ENCODE measurements around the gene KLHL26. TPM values are rescaled to one million over a fixed set of nuclear protein-coding genes. Genes with fewer than 3 reads are reported as not detected.
A peak's percentile ranks its signal among the peaks of the same experiment; 100 is the strongest.

Gene KLHL26
- total and polyA plus RNA-seq, 2 donors from 2014 or later, result 5.6 to 16.1 TPM

DNA sequence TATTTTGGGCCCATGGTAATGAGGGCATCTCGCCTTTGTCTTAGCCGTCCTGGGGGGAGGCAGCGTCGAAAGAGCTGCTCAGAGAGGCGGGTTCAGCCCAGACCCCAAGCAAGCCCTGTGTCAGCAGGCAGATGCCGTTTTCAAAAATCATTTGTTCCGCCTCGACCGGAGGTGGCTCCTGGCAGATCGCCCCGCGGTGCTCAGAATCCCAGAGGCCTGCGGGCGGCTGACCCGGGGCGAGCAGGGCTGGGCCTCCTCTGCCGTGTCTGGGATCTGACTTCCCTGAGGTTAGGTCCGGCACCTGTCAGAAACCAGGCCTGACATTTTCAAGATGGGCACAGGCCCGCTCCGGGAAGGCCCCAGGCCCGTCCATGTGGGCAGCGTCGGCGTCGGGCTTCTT lies 82.7 kb downstream of the KLHL26 start:
- Histone ChIP-seq H3K36me3 (ENCODE audit: control insufficient read depth in 2 of 3, insufficient read depth in 3 of 3, low read length in 3 of 3) (no peaks in the 10 kb centered on the region), H3K4me3 (ENCODE audit: low read length in 3 of 3) (no peak overlapping the region), H3K27ac (ENCODE audit: low read depth in 2 of 2, low read length in 2 of 2) (no peak overlapping the region), H3K9me3 (ENCODE audit: control insufficient read depth in 2 of 3, insufficient read depth in 1 of 3, low read length in 3 of 3) (no peaks in the 10 kb centered on the region), H3K4me1 (ENCODE audit: control insufficient read depth in 2 of 3, insufficient read depth in 2 of 3, low read depth in 1 of 3, low read length in 3 of 3) (no peaks in the 10 kb centered on the region), H3K9ac (ENCODE audit: low read length in 3 of 3) (no peak overlapping the region), H3K27me3 (ENCODE audit: control insufficient read depth, insufficient read depth, low read length) (no peaks in the 10 kb centered on the region)
- TF ChIP-seq, protein P1, sequence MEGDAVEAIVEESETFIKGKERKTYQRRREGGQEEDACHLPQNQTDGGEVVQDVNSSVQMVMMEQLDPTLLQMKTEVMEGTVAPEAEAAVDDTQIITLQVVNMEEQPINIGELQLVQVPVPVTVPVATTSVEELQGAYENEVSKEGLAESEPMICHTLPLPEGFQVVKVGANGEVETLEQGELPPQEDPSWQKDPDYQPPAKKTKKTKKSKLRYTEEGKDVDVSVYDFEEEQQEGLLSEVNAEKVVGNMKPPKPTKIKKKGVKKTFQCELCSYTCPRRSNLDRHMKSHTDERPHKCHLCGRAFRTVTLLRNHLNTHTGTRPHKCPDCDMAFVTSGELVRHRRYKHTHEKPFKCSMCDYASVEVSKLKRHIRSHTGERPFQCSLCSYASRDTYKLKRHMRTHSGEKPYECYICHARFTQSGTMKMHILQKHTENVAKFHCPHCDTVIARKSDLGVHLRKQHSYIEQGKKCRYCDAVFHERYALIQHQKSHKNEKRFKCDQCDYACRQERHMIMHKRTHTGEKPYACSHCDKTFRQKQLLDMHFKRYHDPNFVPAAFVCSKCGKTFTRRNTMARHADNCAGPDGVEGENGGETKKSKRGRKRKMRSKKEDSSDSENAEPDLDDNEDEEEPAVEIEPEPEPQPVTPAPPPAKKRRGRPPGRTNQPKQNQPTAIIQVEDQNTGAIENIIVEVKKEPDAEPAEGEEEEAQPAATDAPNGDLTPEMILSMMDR (IDR thresholded peaks at IDR 0.05; ENCODE audit: borderline replicate concordance, extremely low read depth, insufficient read depth), result no peak
- FAIRE-seq, result no peak
- peak in 1 of 5 donors; percentile 51 for DNase-seq
- intact Hi-C loops (cut with DNase I), result no loop called here

Other genes starting within 250 kb of the KLHL26 start
- gene LRRC25, start 239.4 kb upstream of the KLHL26 start, total RNA-seq, result 13.1 TPM
- gene LRRC25, start 239.4 kb upstream of the KLHL26 start, polyA plus RNA-seq (ENCODE audit: insufficient read depth, low read depth, low replicate concordance), result 2.7 TPM
- gene SSBP4, start 217.6 kb upstream of the KLHL26 start, total RNA-seq, result 64.9 TPM
- gene SSBP4, start 217.6 kb upstream of the KLHL26 start, polyA plus RNA-seq (ENCODE audit: insufficient read depth, low read depth, low replicate concordance), result 74.9 TPM
- gene ISYNA1, start 198.9 kb upstream of the KLHL26 start, total RNA-seq, result 68.6 TPM
- gene ISYNA1, start 198.9 kb upstream of the KLHL26 start, polyA plus RNA-seq (ENCODE audit: insufficient read depth, low read depth, low replicate concordance), result 101 TPM
- 25.2 TPM for gene ELL, start 115.0 kb upstream of the KLHL26 start, total RNA-seq
- 5.7 TPM for gene ELL, start 115.0 kb upstream of the KLHL26 start, polyA plus RNA-seq (ENCODE audit: insufficient read depth, low read depth, low replicate concordance)
- 207 TPM for gene FKBP8, start 93.5 kb upstream of the KLHL26 start, total RNA-seq
- gene FKBP8, start 93.5 kb upstream of the KLHL26 start, polyA plus RNA-seq (ENCODE audit: insufficient read depth, low read depth, low replicate concordance), result 314 TPM
- 69.9 TPM for gene KXD1, start 79.2 kb upstream of the KLHL26 start, total RNA-seq
- 56.3 TPM for gene KXD1, start 79.2 kb upstream of the KLHL26 start, polyA plus RNA-seq (ENCODE audit: insufficient read depth, low read depth, low replicate concordance)
- gene UBA52, start 65.2 kb upstream of the KLHL26 start, total RNA-seq, result 828 TPM
- gene UBA52, start 65.2 kb upstream of the KLHL26 start, polyA plus RNA-seq (ENCODE audit: insufficient read depth, low read depth, low replicate concordance), result 1,481 TPM
- gene REX1BD, start 48.2 kb upstream of the KLHL26 start, total RNA-seq, result 56.9 TPM
- 104 TPM for gene REX1BD, start 48.2 kb upstream of the KLHL26 start, polyA plus RNA-seq (ENCODE audit: insufficient read depth, low read depth, low replicate concordance)
- 28.9 TPM for gene CRLF1, start 30.2 kb upstream of the KLHL26 start, total RNA-seq
- gene CRLF1, start 30.2 kb upstream of the KLHL26 start, polyA plus RNA-seq (ENCODE audit: insufficient read depth, low read depth, low replicate concordance), result 6.6 TPM
- 5.9 TPM for gene TMEM59L, start 24.2 kb upstream of the KLHL26 start, total RNA-seq
- gene TMEM59L, start 24.2 kb upstream of the KLHL26 start, polyA plus RNA-seq (ENCODE audit: insufficient read depth, low read depth, low replicate concordance), result 1.5 TPM
- 26.8 TPM for gene CRTC1, start 46.7 kb downstream of the KLHL26 start, total RNA-seq
- gene CRTC1, start 46.7 kb downstream of the KLHL26 start, polyA plus RNA-seq (ENCODE audit: insufficient read depth, low read depth, low replicate concordance), result 10.9 TPM
- gene COMP, start 154.3 kb downstream of the KLHL26 start, total RNA-seq, result 33.2 TPM
- gene COMP, start 154.3 kb downstream of the KLHL26 start, polyA plus RNA-seq (ENCODE audit: insufficient read depth, low read depth, low replicate concordance), result 1.8 TPM
- 70.1 TPM for gene UPF1, start 194.9 kb downstream of the KLHL26 start, total RNA-seq
- gene UPF1, start 194.9 kb downstream of the KLHL26 start, polyA plus RNA-seq (ENCODE audit: insufficient read depth, low read depth, low replicate concordance), result 34.2 TPM